Right lobe of liver (tissue), 6 donors: ENCODE results near the gene NRXN2. TPM values are rescaled to one million over a fixed set of nuclear protein-coding genes. Genes with fewer than 3 reads are reported as not detected.
A peak's percentile ranks its signal among the peaks of the same experiment; 100 is the strongest.

Experiments used
- ATAC-seq, 4 donors: fragments of 200-7000 bp; cut with Tn5 transposase; one replicate each; pipeline ENCODE4 v1.9.1; 2020; ENCODE audit warnings: mild to moderate bottlenecking in 4 of 4, moderate library complexity in 4 of 4
- DNase-seq, 3 donors: peaks; one replicate each; pipeline ENCODE4 v3.0.0-alpha.2; 2020
- H3K27ac ChIP-seq, 3 donors: fragments of 200-600 bp; one replicate each; pipeline ENCODE4 v1.8.0; 2022
- H3K27me3 ChIP-seq, 2 donors: fragments of 200-600 bp; one replicate each; pipeline ENCODE4 v1.8.0; 2022
- H3K36me3 ChIP-seq, 4 donors: fragments of 200-600 bp; sonication (generic) in 1 of 4; one replicate each; pipeline versions ENCODE4 v1.5.1 to v1.8.0; 2017 to 2022; ENCODE audit warnings: control low read depth in 1 of 4
- H3K4me1 ChIP-seq, 4 donors: fragments of 200-600 bp; sonication (generic) in 1 of 4; one replicate each; pipeline versions ENCODE4 v1.5.1 to v1.8.0; 2017 to 2022; ENCODE audit warnings: control low read depth in 1 of 4
- H3K4me3 ChIP-seq, 3 donors: fragments of 200-600 bp; one replicate each; pipeline ENCODE4 v1.8.0; 2022
- H3K9me3 ChIP-seq, 4 donors: fragments of 200-600 bp; sonication (generic) in 1 of 4; one replicate each; pipeline versions ENCODE4 v1.5.1 to v1.8.0; 2017 to 2022; ENCODE audit warnings: control low read depth in 1 of 4
- CTCF ChIP-seq, 4 donors: fragments of 200-600 bp in 3 of 4; fragments of 450-650 bp in 1 of 4; IDR thresholded peaks; one replicate each; pipeline versions ENCODE4 v1.5.1 to v1.8.0; 2016 to 2022; ENCODE audit warnings: antibody characterized with exemption in 4 of 4, mild to moderate bottlenecking in 2 of 4
- POLR2A ChIP-seq: fragments of 450-650 bp; IDR thresholded peaks from one replicate; pipeline ENCODE4 v1.6.1; 2017; ENCODE audit warnings: antibody characterized with exemption, mild to moderate bottlenecking
- WGBS: methylation state at CpG from one replicate; pipeline ENCODE4 v1.1.6; 2018; ENCODE audit warnings: low coverage, low lambda C conversion rate; ENCODE audit not compliant: insufficient coverage; ENCODE audit errors: missing lambda C conversion rate; 5-methylcytosine and 5-hydroxymethylcytosine counted together
- intact Hi-C, 2 donors: fragments of 100-400 bp; cut with DNase I; formaldehyde crosslinking; loops; one replicate each; pipeline versions ENCODE4 v1.11.2 to v1.14.1; 2022
- total RNA-seq, 6 experiments: library from RNA; depleted of rRNA in 2 of 6; stranded (reverse); fragments of >200 nt in 2 of 6; fragmentation: NEBNext Ultra II Directional in 3 of 6; extraction: Animal tissue kit (Norgen Biotek cat#: 25700) in 3 of 6; gene quantifications; one replicate each; pipeline versions ENCODE4 v1.1.0 to v1.2.4, GENCODE V29; 2016 to 2023
- donor health status: DM: no; HTN: yes; CAD: no.
- donor health status: DM: no; HTN: no; CAD: no.
- donor health status: DM: no; HTN: no; CAD: no.
- donor health status: DM: no; HTN: yes; CAD: no.
- donor health status: DM: no; HTN: yes; CAD: no.

NRXN2 gene
- total RNA-seq, 6 experiments from 2014 or later: 1.6 to 7.7 (median 2.3) TPM

GRCh38 chr11:64673279-64673678 lies 49.7 kb downstream of the NRXN2 start:
- 67% methylated on average over 1 of the region's 1 CpG for WGBS
- no peak overlapping the region for H3K4me3 ChIP-seq
- H3K4me1 ChIP-seq: peaks cover 0 to 12% (median 0%) of the 10 kb centered on the region in 4 donors
- intact Hi-C loops: no loop called here
- H3K27me3 ChIP-seq: no peaks in the 10 kb centered on the region
- no peak overlapping the region for H3K27ac ChIP-seq
- DNase-seq: no peak
- ATAC-seq: no peak
- H3K9me3 ChIP-seq: no peaks in the 10 kb centered on the region
- TF ChIP-seq POLR2A (no peak), CTCF (IDR thresholded peaks at IDR 0.05) (no peak)
- H3K36me3 ChIP-seq: no peaks in the 10 kb centered on the region

GRCh38 chr11:64672875-64673274 lies 50.1 kb downstream of the NRXN2 start:
- H3K4me3 ChIP-seq: no peak overlapping the region
- WGBS: 38% methylated on average over 1 of the region's 2 CpGs
- no peaks in the 10 kb centered on the region for H3K27me3 ChIP-seq
- TF ChIP-seq POLR2A (no peak), CTCF (IDR thresholded peaks at IDR 0.05) (no peak)
- H3K9me3 ChIP-seq: no peaks in the 10 kb centered on the region
- intact Hi-C loops: no loop called here
- H3K4me1 ChIP-seq: peaks cover 0 to 8% (median 0%) of the 10 kb centered on the region in 4 donors
- DNase-seq (no peak), ATAC-seq (no peak)
- no peaks in the 10 kb centered on the region for H3K36me3 ChIP-seq
- no peak overlapping the region for H3K27ac ChIP-seq

GRCh38 chr11:64670975-64671374 lies 52.0 kb downstream of the NRXN2 start:
- H3K27me3 ChIP-seq: no peaks in the 10 kb centered on the region
- WGBS: 25% methylated on average over 3 of the region's 3 CpGs
- ATAC-seq: peak; percentile 23 to 42 (median 36)

GRCh38 chr11:64667154-64667745 lies 55.7 kb downstream of the NRXN2 start:
- no peaks in the 10 kb centered on the region for H3K36me3 ChIP-seq
- no peak overlapping the region for H3K27ac ChIP-seq
- 75% methylated on average over 2 of the region's 22 CpGs for WGBS
- DNase-seq: no peak
- TF ChIP-seq POLR2A (no peak), CTCF (IDR thresholded peaks at IDR 0.05) (no peak)
- no peaks in the 10 kb centered on the region for H3K27me3 ChIP-seq
- intact Hi-C loops: no loop called here
- H3K4me1 ChIP-seq: no peaks in the 10 kb centered on the region
- no peak overlapping the region for H3K4me3 ChIP-seq
- no peak for ATAC-seq
- H3K9me3 ChIP-seq: no peaks in the 10 kb centered on the region

More at GRCh38 chr11:64670975-64671374, 52.0 kb downstream of the NRXN2 start:
- Histone ChIP-seq H3K4me1 (no peaks in the 10 kb centered on the region), H3K4me3 (no peak overlapping the region), H3K9me3 (no peaks in the 10 kb centered on the region), H3K27ac (no peak overlapping the region), H3K36me3 (no peaks in the 10 kb centered on the region)
- no peak for TF ChIP-seq CTCF (IDR thresholded peaks at IDR 0.05)
- TF ChIP-seq POLR2A: no peak
- intact Hi-C loops: no loop called here
- no peak for DNase-seq
